Smooth muscle cell (in vitro differentiated cells): ENCODE results near the gene TRPM6. TPM values are rescaled to one million over a fixed set of nuclear protein-coding genes. Genes with fewer than 3 reads are reported as not detected.

Source experiments
- DNase-seq: peaks from one replicate; lab custom pipeline; 2025; ENCODE audit not compliant: unreplicated experiment; lab: John Stamatoyannopoulos, UW
- H2AFZ ChIP-seq: fragments of 200-600 bp; sonication (generic); 2 replicates; pipeline ENCODE4 v1.6.0; 2016; ENCODE audit warnings: antibody characterized with exemption, low read depth, mild to moderate bottlenecking
- H3F3A ChIP-seq: fragments of 200-600 bp; sonication (generic); 2 replicates; pipeline ENCODE4 v1.6.0; 2017; ENCODE audit warnings: antibody characterized with exemption, low read depth
- H3K27ac ChIP-seq: fragments of 200-600 bp; sonication (generic); 2 replicates; pipeline ENCODE4 v1.5.1; 2016; ENCODE audit warnings: low read depth, mild to moderate bottlenecking
- H3K27me3 ChIP-seq: fragments of 200-600 bp; sonication (generic); 2 replicates; pipeline ENCODE4 v1.6.1; 2016; ENCODE audit warnings: low read depth, mild to moderate bottlenecking
- H3K36me3 ChIP-seq: fragments of 200-600 bp; sonication (generic); 2 replicates; pipeline ENCODE4 v1.5.1; 2016; ENCODE audit warnings: low read depth
- H3K4me1 ChIP-seq: fragments of 200-600 bp; sonication (generic); 2 replicates; pipeline ENCODE4 v1.5.1; 2016; ENCODE audit warnings: low read depth
- H3K4me2 ChIP-seq: fragments of 200-600 bp; sonication (generic); 2 replicates; pipeline ENCODE4 v1.6.0; 2016; ENCODE audit warnings: mild to moderate bottlenecking
- H3K4me3 ChIP-seq: fragments of 200-600 bp; sonication (generic); 2 replicates; pipeline ENCODE4 v1.5.1; 2016; ENCODE audit warnings: mild to moderate bottlenecking
- H3K79me2 ChIP-seq: fragments of 200-600 bp; sonication (generic); 2 replicates; pipeline ENCODE4 v1.6.0; 2016; ENCODE audit warnings: low read depth, mild to moderate bottlenecking
- H3K9ac ChIP-seq: fragments of 200-600 bp; sonication (generic); 2 replicates; pipeline ENCODE4 v1.6.0; 2016; ENCODE audit warnings: low read depth
- H3K9me3 ChIP-seq: fragments of 200-600 bp; sonication (generic); replicated peaks from 2 replicates; pipeline ENCODE4 v1.5.1; 2016; ENCODE audit warnings: low read depth
- H4K20me1 ChIP-seq: fragments of 200-600 bp; sonication (generic); 2 replicates; pipeline ENCODE4 v1.6.0; 2016; ENCODE audit warnings: low read depth
- CTCF ChIP-seq: fragments of 200-600 bp; sonication (generic); IDR thresholded peaks from 2 replicates; pipeline ENCODE4 v1.5.1; 2017; ENCODE audit warnings: borderline replicate concordance, mild to moderate bottlenecking, antibody characterized with exemption; ENCODE audit not compliant: insufficient read depth, poor library complexity, severe bottlenecking
- WGBS: methylation state at CpG from one replicate; pipeline ENCODE4 v1.1.7; 2016; ENCODE audit warnings: low lambda C conversion rate; 5-methylcytosine and 5-hydroxymethylcytosine counted together
- polyA plus RNA-seq: library from polyadenylated mRNA; unstranded; fragments of >200 nt; fragmentation: Nextera tagmentation; extraction: Ambion mirVana; gene quantifications from 2 replicates; pipeline ENCODE4 v1.2.1, GENCODE V29; 2016
- small RNA-seq: library from RNA; depleted of rRNA; stranded (forward); fragments of <200 nt; gene quantifications from one replicate; pipeline ENCODE3, GENCODE V24; 2014
- total RNA-seq: library from RNA; depleted of rRNA; stranded (reverse); fragments of >200 nt; gene quantifications from 2 replicates; pipeline ENCODE4 v1.2.3, GENCODE V29; 2014

The TRPM6 gene
- total and polyA plus RNA-seq, 2 experiments from 2014 or later, result 0.04 TPM; not detected in 1

- H3K27ac ChIP-seq, result no peak overlapping the region
- H3K79me2 ChIP-seq, result no peaks in the 10 kb centered on the region
- DNase-seq, result no peak
- 78% methylated on average over 6 of the region's 6 CpGs for WGBS
- H3K36me3 ChIP-seq, result no peaks in the 10 kb centered on the region
- no peak overlapping the region for H3K4me3 ChIP-seq
- no peaks in the 10 kb centered on the region for H3F3A ChIP-seq
- no peaks in the 10 kb centered on the region for H4K20me1 ChIP-seq
- no peak overlapping the region for H2AFZ ChIP-seq
- H3K9me3 ChIP-seq, result no peaks in the 10 kb centered on the region
- H3K27me3 ChIP-seq, result no peaks in the 10 kb centered on the region
- H3K4me1 ChIP-seq, result no peaks in the 10 kb centered on the region
- no peak for TF ChIP-seq CTCF
- H3K4me2 ChIP-seq, result no peak overlapping the region
- no peak overlapping the region for H3K9ac ChIP-seq
These were observed 213.6 kb downstream of the TRPM6 start for GRCh38 chr9:74674077-74674476.

Small RNAs within 50 kb of the gene (small RNA-seq; reads per million reads assigned to genes)
- gene RNU6-445P, result not detected

Other genes starting within 250 kb of the TRPM6 start
- 5.5 and 8.0 TPM in 2 replicates for gene C9orf40, start 65.0 kb upstream of the TRPM6 start, total RNA-seq
- gene C9orf40, start 65.0 kb upstream of the TRPM6 start, polyA plus RNA-seq, result 10.9 and 12.1 TPM in 2 replicates
- gene CARNMT1, start 140.4 kb upstream of the TRPM6 start, total RNA-seq, result 18.8 and 30.6 TPM in 2 replicates
- gene CARNMT1, start 140.4 kb upstream of the TRPM6 start, polyA plus RNA-seq, result 7.3 and 10.8 TPM in 2 replicates
- gene NMRK1, start 200.2 kb upstream of the TRPM6 start, total RNA-seq, result 12.3 and 20.4 TPM in 2 replicates
- 14.1 and 16.4 TPM in 2 replicates for gene NMRK1, start 200.2 kb upstream of the TRPM6 start, polyA plus RNA-seq
- gene OSTF1, start 200.6 kb upstream of the TRPM6 start, total RNA-seq, result 41.5 and 44.5 TPM in 2 replicates
- 40.6 and 44.2 TPM in 2 replicates for gene OSTF1, start 200.6 kb upstream of the TRPM6 start, polyA plus RNA-seq